A549 (cell line): ENCODE results near the gene TARDBP. TPM values are rescaled to one million over a fixed set of nuclear protein-coding genes. Genes with fewer than 3 reads are reported as not detected.

Experiments
- ATAC-seq, 2 experiments: fragments of 200-7000 bp in 1 of 2; fragments of >200 bp in 1 of 2; cut with Nextera tagmentation in 1 of 2; cut with Tn5 transposase in 1 of 2; 3 replicates each; pipeline versions ENCODE4 v1.8.0 to v1.9.1; 2018 to 2020; ENCODE audit warnings: mild to moderate bottlenecking in 1 of 2, moderate library complexity in 1 of 2
- CTCF ChIA-PET: fragments of 300-600 bp; sonication (Branson Sonifier 250); formaldehyde crosslinking; extraction: SDS; loops from one replicate; lab custom pipeline; 2021; ENCODE audit warnings: antibody characterized with exemption, inconsistent platforms; lab: Yijun Ruan, JAX
- POLR2A ChIA-PET: fragments of 350-600 bp; formaldehyde crosslinking; extraction: SDS; loops from one replicate; lab custom pipeline; 2021; ENCODE audit warnings: antibody characterized with exemption, inconsistent platforms; lab: Yijun Ruan, JAX
- DNase-seq, 2 experiments: peaks; one replicate each; pipeline versions ENCODE4 v3.0.0 to v3.0.0-alpha.2; 2011 to 2016; ENCODE audit warnings: low read depth in 1 of 2, low spot score in 1 of 2
- FAIRE-seq: peaks from 2 replicates; lab custom pipeline; 2011; peaks lifted over from hg19 to GRCh38; lab: Jason Lieb, UNC
- H3K27ac ChIP-seq, 2 experiments: fragments of >200 bp; sonication (Bioruptor Twin); formaldehyde crosslinking; 3 replicates each; pipeline ENCODE4 v1.5.1; 2016 to 2017
- H3K4me1 ChIP-seq: fragments of >200 bp; sonication (Bioruptor Twin); formaldehyde crosslinking; 3 replicates; pipeline ENCODE4 v1.6.1; 2016
- H3K4me2 ChIP-seq: fragments of >200 bp; sonication (Bioruptor Twin); formaldehyde crosslinking; 3 replicates; pipeline ENCODE4 v1.6.1; 2016
- H3K4me3 ChIP-seq: fragments of >200 bp; sonication (Bioruptor Twin); formaldehyde crosslinking; 3 replicates; pipeline ENCODE4 v1.5.1; 2016
- H3K9me3 ChIP-seq: fragments of >200 bp; sonication (Bioruptor Twin); formaldehyde crosslinking; 3 replicates; pipeline ENCODE4 v1.6.1; 2016
- BHLHE40 ChIP-seq: IDR thresholded peaks from 2 replicates; pipeline ENCODE4 v1.6.1; 2012; ENCODE audit warnings: low read depth, low read length, inconsistent platforms
- CBX2 ChIP-seq: fragments of 200-600 bp; sonication (generic); IDR thresholded peaks from 2 replicates; pipeline ENCODE4 v1.6.1; 2016; ENCODE audit warnings: low read depth, mild to moderate bottlenecking, borderline replicate concordance
- CBX8 ChIP-seq: fragments of 200-600 bp; sonication (generic); IDR thresholded peaks from 2 replicates; pipeline ENCODE4 v1.6.1; 2016
- FOSB ChIP-seq: fragments of 250-450 bp; sonication (Bioruptor Pico); IDR thresholded peaks from 2 replicates; pipeline ENCODE4 v1.5.0; 2020; ENCODE audit warnings: mild to moderate bottlenecking, moderate library complexity
- HDAC2 ChIP-seq: fragments of 200-600 bp; sonication (generic); IDR thresholded peaks from 2 replicates; pipeline ENCODE4 v1.6.1; 2016
- HOXA7 ChIP-seq: fragments of 250-450 bp; sonication (Bioruptor Pico); IDR thresholded peaks from 2 replicates; pipeline ENCODE4 v1.5.0; 2020; ENCODE audit warnings: mild to moderate bottlenecking, moderate library complexity
- HOXB13 ChIP-seq: fragments of 250-450 bp; sonication (Bioruptor Pico); IDR thresholded peaks from 2 replicates; pipeline ENCODE4 v1.5.0; 2020; ENCODE audit warnings: low read depth, mild to moderate bottlenecking, moderate library complexity
- HOXB5 ChIP-seq: fragments of 250-450 bp; sonication (Bioruptor Pico); IDR thresholded peaks from 2 replicates; pipeline ENCODE4 v1.5.0; 2020; ENCODE audit warnings: mild to moderate bottlenecking, moderate library complexity
- JUNB ChIP-seq: fragments of >200 bp; sonication (Bioruptor Twin); formaldehyde crosslinking; IDR thresholded peaks from 2 replicates; pipeline ENCODE4 v1.6.1; 2016
- KDM5A ChIP-seq: fragments of 200-600 bp; sonication (generic); IDR thresholded peaks from 2 replicates; pipeline ENCODE4 v1.6.1; 2016; ENCODE audit warnings: antibody characterized with exemption, mild to moderate bottlenecking
- MAZ ChIP-seq: fragments of 150-350 bp; IDR thresholded peaks from 2 replicates; pipeline ENCODE4 v1.6.1; 2014; ENCODE audit warnings: antibody characterized with exemption, low read depth, low read length, borderline replicate concordance
- POLR2AphosphoS2 ChIP-seq: conservative IDR thresholded peaks from 2 replicates; pipeline ENCODE4 v1.6.1; 2012; ENCODE audit warnings: low read length, improper control_type of control experiment, inconsistent platforms
- RARB ChIP-seq: fragments of 250-450 bp; sonication (Bioruptor Pico); IDR thresholded peaks from 2 replicates; pipeline ENCODE4 v1.8.0; 2021; ENCODE audit warnings: mild to moderate bottlenecking, moderate library complexity
- RNF2 ChIP-seq: fragments of 200-600 bp; sonication (generic); IDR thresholded peaks from 2 replicates; pipeline ENCODE4 v1.6.1; 2016; ENCODE audit warnings: low read depth, mild to moderate bottlenecking, antibody characterized with exemption, moderate library complexity, borderline replicate concordance
- SMC3 ChIP-seq: fragments of >200 bp; sonication (Bioruptor Twin); formaldehyde crosslinking; IDR thresholded peaks from 3 replicates; pipeline ENCODE4 v1.6.1; 2018; ENCODE audit warnings: inconsistent platforms
- ZC3H11A ChIP-seq: fragments of 450-650 bp; IDR thresholded peaks from 2 replicates; pipeline ENCODE4 v1.6.1; 2014; ENCODE audit warnings: antibody characterized with exemption, mild to moderate bottlenecking
- ZNF302 ChIP-seq: fragments of 250-450 bp; sonication (Bioruptor Pico); IDR thresholded peaks from 2 replicates; pipeline ENCODE4 v1.9.0; 2021; ENCODE audit warnings: inconsistent platforms, mild to moderate bottlenecking, moderate library complexity
- ZSCAN20 ChIP-seq: fragments of 250-450 bp; sonication (Bioruptor Pico); IDR thresholded peaks from 2 replicates; pipeline ENCODE4 v1.8.0; 2022; ENCODE audit warnings: mild to moderate bottlenecking, moderate library complexity
- WGBS: methylation state at CpG from one replicate; pipeline ENCODE4 v1.1.6; 2017; ENCODE audit errors: missing lambda C conversion rate; 5-methylcytosine and 5-hydroxymethylcytosine counted together
- polyA plus RNA-seq, 4 experiments: library from polyadenylated mRNA; depleted of rRNA in 3 of 4; stranded (reverse); fragments of >200 nt; fragmentation: RNase III in 1 of 4; extraction: RNeasy Plus Mini Kit Qiagen cat#74134 plus additional on column Dnase treatment in 1 of 4; gene quantifications; 2 replicates in 3 of 4; 3 replicates in 1 of 4; pipeline ENCODE4 v1.2.3, GENCODE V29; 2011 to 2017
- TF ChIP-seq, protein P1 (sequence below): fragments of 200-600 bp; sonication (generic); IDR thresholded peaks from 2 replicates; pipeline ENCODE4 v1.6.1; 2016; ENCODE audit warnings: antibody characterized with exemption, mild to moderate bottlenecking, moderate library complexity
- TF ChIP-seq, protein P2 (sequence below): fragments of 150-350 bp; IDR thresholded peaks from 2 replicates; pipeline ENCODE4 v1.6.1; 2014; ENCODE audit warnings: low read depth, mild to moderate bottlenecking, low read length

TARDBP gene
- polyA plus RNA-seq, 2 of the 4 experiments (the other 2 are of a cell fraction): 264 to 299 TPM

DNA sequence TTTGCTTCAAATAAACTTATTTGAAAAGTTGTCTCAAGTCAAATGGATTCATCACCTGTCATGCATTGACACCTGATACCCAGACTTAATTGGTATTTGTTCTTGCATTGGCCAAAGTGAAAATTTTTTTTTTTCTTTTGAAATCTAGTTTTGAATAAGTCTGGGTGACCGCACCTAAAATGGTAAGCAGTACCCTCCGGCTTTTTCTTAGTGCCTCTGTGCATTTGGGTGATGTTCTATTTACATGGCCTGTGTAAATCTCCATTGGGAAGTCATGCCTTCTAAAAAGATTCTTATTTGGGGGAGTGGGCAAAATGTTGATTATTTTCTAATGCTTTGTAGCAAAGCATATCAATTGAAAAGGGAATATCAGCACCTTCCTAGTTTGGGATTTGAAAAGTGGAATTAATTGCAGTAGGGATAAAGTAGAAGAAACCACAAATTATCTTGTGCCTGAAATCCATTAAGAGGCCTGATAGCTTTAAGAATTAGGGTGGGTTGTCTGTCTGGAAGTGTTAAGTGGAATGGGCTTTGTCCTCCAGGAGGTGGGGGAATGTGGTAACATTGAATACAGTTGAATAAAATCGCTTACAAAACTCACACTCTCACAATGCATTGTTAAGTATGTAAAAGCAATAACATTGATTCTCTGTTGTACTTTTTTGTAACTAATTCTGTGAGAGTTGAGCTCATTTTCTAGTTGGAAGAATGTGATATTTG is 11.9 kb downstream of the TARDBP start:
- 90% methylated on average over 3 of the region's 3 CpGs for WGBS
- no peak overlapping the region for H3K4me3 ChIP-seq
- no peaks in the 10 kb centered on the region for H3K9me3 ChIP-seq
- CTCF ChIA-PET: interaction anchor here (2.1 kb wide), 1 partner anchor 13 kb away, joined by 6 read pairs; no protein-coding TSS in a partner anchor
- FAIRE-seq: no peak
- POLR2A ChIA-PET: interaction anchor here (1.5 kb wide), 1 partner anchor 12 kb away, joined by 4 read pairs; the partner anchor contains the start of gene TARDBP
- TF ChIP-seq HOXA7 (no peak), ZC3H11A (no peak), HOXB5 (CRISPR knock-in tag) (no peak), MAZ (no peak), BHLHE40 (no peak), JUNB (no peak), ZNF302 (no peak), KDM5A (no peak), CBX2 (no peak), POLR2AphosphoS2 (no peak), ZSCAN20 (CRISPR knock-in tag) (no peak), CBX8 (no peak), HOXB13 (no peak), RNF2 (no peak), FOSB (no peak), HDAC2 (no peak), RARB (no peak)
- TF ChIP-seq, protein P1, sequence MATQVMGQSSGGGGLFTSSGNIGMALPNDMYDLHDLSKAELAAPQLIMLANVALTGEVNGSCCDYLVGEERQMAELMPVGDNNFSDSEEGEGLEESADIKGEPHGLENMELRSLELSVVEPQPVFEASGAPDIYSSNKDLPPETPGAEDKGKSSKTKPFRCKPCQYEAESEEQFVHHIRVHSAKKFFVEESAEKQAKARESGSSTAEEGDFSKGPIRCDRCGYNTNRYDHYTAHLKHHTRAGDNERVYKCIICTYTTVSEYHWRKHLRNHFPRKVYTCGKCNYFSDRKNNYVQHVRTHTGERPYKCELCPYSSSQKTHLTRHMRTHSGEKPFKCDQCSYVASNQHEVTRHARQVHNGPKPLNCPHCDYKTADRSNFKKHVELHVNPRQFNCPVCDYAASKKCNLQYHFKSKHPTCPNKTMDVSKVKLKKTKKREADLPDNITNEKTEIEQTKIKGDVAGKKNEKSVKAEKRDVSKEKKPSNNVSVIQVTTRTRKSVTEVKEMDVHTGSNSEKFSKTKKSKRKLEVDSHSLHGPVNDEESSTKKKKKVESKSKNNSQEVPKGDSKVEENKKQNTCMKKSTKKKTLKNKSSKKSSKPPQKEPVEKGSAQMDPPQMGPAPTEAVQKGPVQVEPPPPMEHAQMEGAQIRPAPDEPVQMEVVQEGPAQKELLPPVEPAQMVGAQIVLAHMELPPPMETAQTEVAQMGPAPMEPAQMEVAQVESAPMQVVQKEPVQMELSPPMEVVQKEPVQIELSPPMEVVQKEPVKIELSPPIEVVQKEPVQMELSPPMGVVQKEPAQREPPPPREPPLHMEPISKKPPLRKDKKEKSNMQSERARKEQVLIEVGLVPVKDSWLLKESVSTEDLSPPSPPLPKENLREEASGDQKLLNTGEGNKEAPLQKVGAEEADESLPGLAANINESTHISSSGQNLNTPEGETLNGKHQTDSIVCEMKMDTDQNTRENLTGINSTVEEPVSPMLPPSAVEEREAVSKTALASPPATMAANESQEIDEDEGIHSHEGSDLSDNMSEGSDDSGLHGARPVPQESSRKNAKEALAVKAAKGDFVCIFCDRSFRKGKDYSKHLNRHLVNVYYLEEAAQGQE: no peak
- TF ChIP-seq, protein P2, sequence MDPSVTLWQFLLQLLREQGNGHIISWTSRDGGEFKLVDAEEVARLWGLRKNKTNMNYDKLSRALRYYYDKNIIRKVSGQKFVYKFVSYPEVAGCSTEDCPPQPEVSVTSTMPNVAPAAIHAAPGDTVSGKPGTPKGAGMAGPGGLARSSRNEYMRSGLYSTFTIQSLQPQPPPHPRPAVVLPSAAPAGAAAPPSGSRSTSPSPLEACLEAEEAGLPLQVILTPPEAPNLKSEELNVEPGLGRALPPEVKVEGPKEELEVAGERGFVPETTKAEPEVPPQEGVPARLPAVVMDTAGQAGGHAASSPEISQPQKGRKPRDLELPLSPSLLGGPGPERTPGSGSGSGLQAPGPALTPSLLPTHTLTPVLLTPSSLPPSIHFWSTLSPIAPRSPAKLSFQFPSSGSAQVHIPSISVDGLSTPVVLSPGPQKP: no peak
- H3K27ac ChIP-seq: no peak overlapping the region
- no peak for DNase-seq
- ATAC-seq: no peak
- H3K4me2 ChIP-seq: no peak overlapping the region
- H3K4me1 ChIP-seq: no peaks in the 10 kb centered on the region

DNA sequence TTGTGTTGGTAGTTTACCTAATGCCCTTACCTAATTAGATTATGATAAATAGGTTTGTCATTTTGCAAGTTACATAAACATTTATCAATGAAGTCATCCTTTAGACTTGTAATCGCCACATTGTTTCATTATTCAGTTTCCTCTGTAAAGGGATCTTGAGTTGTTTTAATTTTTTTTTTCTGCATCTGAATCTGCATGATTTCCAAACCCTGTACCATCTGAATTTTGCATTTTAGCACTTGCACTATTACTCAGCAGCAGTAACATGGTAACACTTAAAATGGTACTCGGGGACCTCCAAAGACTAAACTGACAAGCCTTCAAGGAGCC is 12.4 kb downstream of the TARDBP start:
- ATAC-seq (no peak), FAIRE-seq (no peak), DNase-seq (no peak)
- 100% methylated on average over 2 of the region's 2 CpGs for WGBS
- no peaks in the 10 kb centered on the region for H3K9me3 ChIP-seq
- no peak overlapping the region for H3K4me3 ChIP-seq
- ChIA-PET POLR2A (interaction anchor here (1.5 kb wide), 1 partner anchor 12 kb away, joined by 4 read pairs; the partner anchor contains the start of gene TARDBP), CTCF (interaction anchor here (2.1 kb wide), 1 partner anchor 13 kb away, joined by 6 read pairs; no protein-coding TSS in a partner anchor)
- H3K27ac ChIP-seq: no peak overlapping the region
- no peak overlapping the region for H3K4me2 ChIP-seq
- H3K4me1 ChIP-seq: no peaks in the 10 kb centered on the region
- TF ChIP-seq SMC3 (no peak), HDAC2 (no peak), ZSCAN20 (CRISPR knock-in tag) (no peak)
- TF ChIP-seq, protein P2: no peak
